NCI-H1436 (cell line): ENCODE measurements around the gene PPP2R5A.
"Not testable (repeated sequence)": the region's sequence is repeated elsewhere in the genome, so short reads cannot be mapped to it uniquely, and the experiment has no call there.

Source experiments
- DNase-seq: peaks from one replicate; lab custom pipeline; 2025; lab: John Stamatoyannopoulos, UW

Gene PPP2R5A

DNA sequence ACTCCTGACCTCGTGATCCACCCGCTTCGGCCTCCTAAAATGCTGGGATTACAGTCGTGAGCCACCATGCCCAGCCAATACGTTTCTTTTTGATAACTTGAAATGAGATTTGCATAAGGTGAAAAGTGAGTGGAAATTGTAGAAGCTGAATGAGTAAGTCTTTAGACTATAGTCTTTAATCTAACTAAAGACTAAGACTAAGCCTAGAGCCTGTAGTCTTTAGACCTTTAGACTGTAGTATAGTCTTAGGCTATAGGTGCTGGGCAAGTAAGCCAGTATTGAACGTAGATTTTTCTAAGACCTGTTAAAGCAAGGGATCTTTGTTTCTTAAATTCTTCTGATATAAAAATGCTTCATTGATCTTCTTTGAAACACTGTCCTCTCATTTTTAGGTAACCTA, 12.1 kb downstream of the PPP2R5A start:
- no peak for DNase-seq

DNA sequence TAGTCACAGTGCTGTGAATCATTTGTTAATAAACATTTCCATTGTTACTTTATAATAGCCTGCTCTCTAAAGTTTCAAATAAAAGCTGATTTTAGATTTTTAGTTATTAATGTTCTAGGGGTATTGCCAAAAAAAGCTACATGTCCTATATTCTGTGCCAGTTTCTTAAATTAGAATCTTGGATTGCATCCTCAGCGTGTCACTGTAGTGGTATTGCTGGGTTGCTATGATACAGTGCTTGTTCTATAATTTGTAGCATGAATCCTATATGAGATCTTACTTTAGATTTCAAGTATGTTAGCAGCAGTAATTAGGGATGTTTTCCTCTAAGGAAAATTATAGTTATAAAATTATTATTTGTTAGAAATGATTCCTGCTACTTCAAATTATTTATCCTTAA, 16.4 kb downstream of the PPP2R5A start:
- no peak for DNase-seq

DNA sequence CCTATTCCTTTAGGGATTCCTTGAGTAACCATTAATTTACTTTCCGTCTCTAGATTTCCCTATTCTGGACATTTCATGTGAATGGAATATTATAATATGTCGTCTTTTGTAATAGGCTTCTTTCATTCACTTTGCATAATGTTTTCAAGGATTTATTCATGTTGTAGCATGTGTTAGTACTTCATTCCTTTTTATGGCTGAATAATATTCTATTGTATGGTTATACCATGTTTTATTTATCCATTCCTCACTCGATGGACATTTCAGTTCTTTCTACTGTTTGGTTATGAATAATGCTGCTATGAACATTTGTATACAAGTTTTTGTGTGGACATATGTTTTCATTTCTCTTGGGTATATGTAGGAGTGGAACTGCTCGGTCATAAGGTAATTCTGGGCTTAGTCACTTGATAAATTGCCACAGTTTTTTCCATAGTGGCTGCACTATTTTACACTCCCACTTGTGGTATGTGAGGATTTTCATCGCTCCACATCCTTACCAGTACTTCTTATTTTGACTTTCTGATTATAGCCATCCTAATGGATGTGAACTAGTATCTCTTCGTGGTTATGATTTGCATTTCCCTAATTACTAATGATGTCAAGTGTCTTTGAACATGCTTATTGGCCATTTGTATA, 17.7 kb downstream of the PPP2R5A start:
- DNase-seq: no peak

DNA sequence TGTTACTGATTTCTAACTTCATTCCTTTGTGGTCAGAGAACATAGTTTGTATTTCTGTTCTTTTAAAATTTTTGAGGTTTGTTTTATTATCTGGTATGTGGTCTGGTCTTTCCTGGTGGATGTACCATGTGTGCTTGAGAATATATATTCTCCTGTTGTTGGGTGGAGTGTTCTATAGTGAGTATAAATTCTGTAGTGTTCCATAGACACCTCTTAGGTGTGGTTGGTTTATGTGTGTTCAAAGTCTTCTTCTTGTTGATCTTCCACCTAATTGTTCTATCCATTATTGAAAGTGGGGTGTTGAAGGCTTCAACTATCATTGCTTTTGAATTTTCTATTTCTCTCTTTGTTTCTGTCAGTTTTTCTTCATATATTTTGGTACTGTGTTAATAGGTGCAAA, 20.1 kb downstream of the PPP2R5A start:
- no peak for DNase-seq

DNA sequence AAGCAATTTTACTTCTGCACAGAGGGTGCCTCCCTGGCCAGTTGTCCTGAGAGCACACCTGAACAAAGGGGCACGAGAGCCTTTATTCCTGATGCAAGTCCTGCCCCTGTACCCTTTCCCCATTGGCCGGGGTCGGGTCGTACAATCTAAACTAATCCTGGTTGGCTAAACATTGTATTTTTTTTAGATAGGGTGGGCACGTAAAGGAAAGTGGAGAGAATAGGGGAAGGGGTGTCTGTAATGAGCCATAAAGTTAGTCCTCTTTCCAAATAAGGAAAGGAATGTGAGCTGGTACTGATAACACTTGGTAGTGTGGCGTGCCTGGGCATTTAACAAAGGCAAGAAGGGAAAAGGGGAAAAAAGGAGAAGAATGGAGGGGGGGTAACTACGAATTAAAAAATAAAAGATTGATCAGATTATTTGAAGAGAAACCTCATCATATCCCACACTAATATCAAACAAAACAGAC, 20.8 kb downstream of the PPP2R5A start:
- DNase-seq: not testable (repeated sequence)

DNA sequence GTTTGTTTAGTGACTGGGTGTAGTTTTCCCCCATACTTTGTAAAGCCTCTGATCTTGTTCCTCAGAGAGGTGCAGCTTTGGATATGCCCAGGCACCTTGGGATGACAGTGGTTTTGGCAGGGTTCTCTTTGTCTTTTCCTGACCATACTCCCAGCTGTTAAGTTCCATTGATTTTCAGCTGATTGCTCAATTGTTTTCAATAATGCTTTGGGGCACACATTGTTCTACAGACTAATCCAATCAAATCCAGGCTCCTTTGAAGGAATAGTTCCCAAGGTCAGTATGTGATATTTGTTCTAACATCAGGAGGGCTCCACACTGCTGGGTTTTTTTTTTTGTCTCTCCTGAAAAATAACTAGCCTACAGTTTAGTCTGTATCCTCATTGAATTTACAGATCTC, 24.8 kb downstream of the PPP2R5A start:
- no peak for DNase-seq

DNA sequence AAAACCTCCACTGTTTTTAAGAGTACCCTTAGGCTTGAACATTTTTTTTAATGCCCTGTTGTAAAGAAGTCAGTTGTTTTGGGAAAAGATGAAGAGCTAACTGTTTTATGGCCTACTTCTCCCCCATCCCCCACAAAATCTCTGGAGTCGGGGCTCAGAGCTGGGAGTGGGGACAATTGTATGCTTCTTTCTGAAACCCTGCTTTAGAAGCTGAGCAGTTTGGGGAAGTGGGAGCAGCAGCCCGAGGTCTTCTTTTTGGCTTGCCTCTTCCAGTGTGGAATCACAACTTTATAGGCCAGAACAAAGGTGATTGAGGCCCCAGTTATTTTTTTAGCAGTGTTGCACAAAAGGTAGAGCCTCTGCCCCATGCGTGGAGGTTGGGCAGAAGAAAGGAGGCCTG, 25.2 kb downstream of the PPP2R5A start:
- no peak for DNase-seq

DNA sequence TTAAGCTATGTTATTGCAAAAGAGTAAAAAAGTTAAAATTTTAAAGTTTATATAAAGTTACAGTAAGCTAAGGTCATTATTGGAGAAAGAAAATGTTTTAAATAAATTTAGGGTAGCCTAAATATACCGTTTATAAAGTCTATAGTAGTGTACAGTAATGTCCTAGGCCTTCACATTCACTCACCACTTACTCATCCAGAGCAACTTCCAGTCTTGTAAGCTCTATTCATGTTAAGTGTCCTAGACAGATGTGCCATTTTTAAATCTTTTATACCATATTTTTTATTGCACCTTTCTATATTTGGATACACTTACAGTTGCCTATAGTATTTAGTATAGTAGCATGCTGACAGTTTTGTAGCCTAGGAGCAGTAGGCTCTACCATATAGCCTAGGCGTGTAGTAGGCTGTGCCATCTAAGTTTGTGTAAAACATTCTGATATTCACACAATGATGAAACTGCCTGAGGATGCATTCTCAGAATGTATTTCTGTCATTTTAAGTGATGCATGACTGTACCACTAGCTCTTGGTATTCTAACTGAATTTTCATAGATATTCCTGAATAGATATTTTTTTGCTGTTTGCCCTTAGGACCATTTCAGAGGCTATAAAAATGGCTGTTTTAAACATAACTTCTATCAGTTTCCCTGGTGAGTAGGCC, 26.8 kb downstream of the PPP2R5A start:
- DNase-seq: no peak

DNA sequence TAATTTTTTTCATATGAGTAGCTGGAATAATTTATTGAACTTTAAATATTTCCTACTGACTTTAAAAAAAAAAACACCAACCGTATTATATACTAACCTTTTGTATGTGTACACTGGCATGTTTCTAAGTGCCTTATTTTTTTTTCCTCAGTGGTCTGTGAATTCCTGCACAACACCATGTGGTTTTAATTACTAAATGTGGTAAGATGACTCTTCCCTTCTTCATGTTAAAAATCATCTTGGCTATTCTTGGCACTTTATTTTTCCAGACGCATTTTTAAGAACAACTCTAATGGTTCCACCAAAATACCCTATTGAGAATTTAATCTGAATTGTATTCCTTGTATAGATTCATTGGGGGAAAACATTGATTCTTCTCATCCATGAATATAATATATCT, 28.4 kb downstream of the PPP2R5A start:
- DNase-seq: no peak

DNA sequence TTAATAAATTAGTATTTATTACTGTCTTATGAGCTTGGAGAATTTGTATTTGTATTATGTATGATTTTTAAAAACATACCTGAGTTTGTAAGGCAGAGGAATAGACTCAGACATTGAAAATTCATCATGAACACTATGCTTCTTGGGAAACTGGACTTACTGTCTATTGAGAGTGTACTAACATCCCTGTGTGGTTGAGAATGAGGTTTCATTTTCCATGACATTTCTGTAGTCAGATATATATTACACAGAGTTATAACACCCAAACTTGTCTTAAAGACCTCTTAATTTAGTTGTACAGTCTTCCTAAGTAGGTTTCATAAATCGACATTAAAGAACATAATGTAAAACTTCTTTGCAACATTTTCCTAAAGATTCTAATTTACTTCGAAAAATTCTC, 30.0 kb downstream of the PPP2R5A start:
- no peak for DNase-seq

DNA sequence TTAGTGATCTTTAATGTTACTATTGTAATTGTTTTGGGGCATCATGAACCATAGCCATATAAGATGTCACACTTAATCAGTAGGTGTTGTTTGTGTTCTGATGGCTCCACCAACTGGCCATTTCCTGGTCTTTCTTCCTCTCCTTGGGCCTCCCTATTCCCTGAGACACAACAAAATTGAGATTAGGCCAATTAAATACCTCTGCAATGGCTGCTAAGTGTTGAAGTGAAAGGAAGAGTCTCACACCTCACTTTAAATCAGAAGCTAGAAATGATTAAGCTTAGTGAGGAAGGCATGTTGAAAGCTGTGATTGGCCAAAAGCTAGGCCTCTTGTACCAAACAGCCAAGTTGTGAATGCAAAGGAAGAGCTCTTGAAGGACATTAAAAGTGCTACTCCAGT, 30.7 kb downstream of the PPP2R5A start:
- DNase-seq: no peak

DNA sequence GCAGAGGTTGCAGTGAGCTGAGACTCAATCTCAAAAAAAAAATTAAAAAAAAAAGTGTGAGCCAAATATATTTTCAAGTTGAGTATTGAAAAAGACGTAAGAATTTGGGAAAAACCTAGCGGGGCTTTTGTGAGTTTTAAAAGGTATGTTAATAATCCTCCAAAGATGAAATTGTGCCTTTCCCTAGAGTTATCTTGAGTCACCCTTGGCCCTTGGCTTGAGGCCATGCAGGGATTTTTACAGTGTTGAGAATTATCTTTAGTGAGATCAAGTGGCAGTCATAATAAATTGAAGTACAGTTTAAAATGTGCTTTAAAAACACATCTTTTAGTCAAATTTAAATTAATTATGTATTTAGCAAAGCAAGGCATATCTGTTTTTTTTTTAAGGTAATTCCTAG, 32.7 kb downstream of the PPP2R5A start:
- no peak for DNase-seq

DNA sequence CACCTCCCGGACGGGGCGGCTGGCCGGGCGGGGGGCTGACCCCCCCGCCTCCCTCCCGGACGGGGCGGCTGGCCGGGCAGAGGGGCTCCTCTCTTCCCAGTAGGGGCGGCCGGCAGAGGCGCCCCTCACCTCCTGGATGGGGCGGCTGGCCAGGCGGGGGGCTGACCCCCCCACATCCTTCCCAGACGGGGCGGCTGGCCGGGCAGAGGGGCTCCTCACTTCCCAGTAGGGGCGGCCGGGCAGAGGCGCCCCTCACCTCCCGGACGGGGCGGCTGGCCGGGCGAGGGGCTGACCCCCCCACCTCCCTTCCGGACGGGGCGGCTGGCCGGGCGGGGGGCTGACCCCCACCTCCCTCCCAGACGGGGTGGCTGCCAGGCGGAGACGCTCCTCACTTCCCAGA, 35.8 kb downstream of the PPP2R5A start:
- not testable (repeated sequence) for DNase-seq

DNA sequence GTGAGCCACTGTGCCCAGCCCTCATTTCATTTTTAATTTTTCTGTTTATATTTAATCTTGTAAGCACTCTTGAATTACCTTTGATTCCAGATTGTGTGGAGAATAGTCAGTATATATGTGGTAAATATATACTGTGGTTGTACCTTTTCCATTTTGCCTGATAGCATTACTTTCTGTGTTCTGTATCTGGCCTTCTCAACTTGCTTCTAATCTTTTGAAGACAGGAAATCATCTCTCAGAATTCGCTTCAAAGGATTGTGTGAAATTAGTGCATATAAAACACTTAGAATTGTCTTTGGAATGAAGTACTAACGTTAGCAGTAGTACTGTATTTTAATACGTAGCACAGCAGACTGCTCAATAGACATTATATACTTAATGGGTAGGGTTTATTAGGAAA, 37.9 kb downstream of the PPP2R5A start:
- DNase-seq: no peak

DNA sequence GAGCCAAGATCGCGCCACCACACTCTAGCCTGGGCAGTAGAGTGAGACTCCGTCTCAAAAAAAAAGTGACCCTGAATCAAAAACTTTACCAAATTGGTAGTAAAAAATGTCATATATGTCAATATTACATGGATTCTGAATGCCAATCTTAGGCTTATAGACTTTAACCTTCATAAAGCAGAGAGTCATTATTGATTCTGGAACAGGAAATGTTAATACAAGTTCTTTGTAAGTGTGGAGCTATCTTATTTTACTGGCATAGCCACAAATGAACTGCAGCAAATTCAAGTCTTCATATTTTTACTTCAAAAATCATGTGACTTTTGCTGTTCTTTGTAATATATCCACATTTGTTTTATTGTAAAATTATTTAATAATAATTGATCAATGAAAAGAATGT, 41.3 kb downstream of the PPP2R5A start:
- no peak for DNase-seq

DNA sequence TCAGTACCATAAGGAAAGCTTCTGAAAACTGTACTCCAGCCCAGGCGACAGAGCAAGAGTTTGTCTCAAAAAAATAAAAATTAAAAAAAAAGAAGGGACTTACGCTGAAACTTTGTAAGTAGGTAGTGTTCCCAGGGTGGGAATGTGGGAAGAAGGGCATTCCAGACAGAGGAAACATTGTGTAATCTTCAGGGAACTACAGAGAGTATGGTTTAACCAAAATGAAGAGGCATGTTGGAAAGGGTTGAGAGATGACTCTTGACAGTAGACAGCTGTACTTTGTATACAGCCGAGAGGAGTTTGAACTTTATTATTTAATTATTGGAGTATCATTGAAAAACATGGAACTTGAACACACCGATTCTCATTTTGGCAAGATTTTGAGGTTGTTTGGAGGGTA, 43.0 kb downstream of the PPP2R5A start:
- no peak for DNase-seq

DNA sequence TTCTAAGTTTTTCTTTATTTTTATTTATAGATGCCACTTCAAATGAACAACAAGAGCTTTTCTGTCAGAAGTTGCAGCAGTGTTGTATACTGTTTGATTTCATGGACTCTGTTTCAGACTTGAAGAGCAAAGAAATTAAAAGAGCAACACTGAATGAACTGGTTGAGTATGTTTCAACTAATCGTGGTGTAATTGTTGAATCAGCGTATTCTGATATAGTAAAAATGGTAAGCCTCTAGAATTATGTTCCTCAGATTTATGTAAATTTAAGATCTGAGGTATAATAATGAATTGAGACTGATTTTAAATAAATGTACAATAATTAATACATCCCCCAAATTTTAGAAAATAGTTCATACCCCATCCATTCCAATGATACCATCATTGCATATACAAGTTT, 43.9 kb downstream of the PPP2R5A start:
- no peak for DNase-seq

DNA sequence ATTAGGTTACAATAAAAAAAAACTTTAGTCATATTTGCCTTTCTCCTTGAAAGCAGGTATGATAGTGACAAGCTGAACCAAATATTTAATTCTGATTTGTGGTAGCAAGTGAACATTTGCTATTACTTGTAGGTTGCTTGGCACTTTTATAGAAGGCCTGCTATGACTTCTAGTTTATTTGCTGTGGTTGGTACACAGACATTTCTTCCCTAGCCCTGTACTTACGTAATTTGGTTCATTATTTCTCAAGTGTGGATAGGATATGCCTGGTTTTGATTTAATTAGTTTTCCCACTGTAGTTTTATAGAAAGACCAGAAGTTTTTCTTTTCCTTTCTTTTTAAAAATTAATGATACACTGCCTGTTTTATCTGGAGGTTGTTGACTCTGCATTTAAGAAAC, 55.9 kb downstream of the PPP2R5A start:
- no peak for DNase-seq

DNA sequence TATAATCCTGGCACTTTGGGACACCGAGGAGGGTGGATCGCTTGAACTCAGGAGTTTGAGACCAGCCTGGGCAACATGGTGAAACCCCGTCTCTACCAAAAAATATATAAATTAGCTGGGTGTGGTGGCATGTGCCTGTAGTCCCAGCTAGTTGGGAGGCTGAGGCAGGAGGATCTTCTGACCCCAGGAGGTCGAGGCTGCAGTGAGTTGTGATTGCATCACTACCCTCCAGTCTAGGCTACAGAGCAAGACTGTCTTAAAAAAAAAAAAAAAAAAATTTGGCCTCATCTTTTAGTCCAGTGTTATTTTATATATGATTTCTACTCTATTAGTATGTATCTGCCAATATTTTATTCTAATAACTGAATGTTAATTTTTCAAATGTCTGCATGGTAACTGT, 59.7 kb downstream of the PPP2R5A start:
- no peak for DNase-seq

DNA sequence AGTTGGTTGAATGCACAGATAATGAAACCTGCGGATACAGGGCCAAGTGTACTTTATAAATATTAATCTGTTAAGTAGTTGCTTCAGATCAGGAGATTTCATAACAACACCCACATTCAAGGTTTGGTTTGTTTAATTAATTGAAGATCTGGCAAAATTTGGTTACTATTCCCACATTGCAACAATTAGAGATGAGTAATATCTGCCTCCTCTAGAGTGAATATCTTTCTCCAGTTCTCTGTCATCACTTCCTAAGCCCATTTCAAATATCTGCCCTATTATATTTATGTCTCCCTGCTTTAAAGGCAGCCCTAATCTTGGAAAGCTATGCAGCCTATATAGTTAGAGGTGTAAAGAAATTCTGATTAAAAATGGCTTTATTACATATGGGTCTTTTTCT, 61.4 kb downstream of the PPP2R5A start:
- no peak for DNase-seq

DNA sequence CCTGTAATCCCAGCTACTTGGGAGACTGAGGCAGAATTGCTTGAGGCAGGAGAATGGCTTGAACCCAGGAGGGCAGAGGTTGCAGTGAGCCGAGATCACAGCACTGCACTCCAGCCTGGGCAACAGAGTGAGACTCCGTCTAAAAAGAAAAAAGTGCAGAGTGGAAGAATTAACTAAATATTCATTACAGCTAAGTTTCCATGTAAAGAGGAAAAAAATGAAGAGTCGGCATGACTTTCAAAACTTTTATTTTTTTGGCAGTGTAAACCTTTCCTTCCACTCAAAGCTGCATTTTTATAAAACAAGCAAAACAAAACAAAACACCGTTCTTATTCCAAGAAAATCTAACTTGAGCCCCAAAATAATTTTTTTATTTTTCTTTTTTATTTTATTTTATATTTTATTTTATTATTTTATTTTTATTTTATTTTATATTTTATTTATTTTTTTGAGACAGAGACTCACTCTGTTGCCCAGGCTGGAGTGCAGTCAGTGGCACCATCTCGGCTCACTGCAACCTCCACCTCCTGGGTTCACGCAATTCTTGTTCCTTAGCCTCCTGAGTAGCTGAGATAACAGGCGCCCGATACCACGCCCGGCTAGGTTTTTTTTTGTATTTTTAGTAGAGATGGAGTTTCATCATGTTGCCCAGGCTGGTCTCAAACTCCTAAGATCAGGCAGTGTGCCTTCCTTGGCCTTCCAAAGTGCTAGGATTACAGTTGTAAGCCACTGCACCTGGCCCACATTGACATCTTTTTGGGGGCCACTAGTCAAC, 66.6 kb downstream of the PPP2R5A start:
- no peak for DNase-seq

DNA sequence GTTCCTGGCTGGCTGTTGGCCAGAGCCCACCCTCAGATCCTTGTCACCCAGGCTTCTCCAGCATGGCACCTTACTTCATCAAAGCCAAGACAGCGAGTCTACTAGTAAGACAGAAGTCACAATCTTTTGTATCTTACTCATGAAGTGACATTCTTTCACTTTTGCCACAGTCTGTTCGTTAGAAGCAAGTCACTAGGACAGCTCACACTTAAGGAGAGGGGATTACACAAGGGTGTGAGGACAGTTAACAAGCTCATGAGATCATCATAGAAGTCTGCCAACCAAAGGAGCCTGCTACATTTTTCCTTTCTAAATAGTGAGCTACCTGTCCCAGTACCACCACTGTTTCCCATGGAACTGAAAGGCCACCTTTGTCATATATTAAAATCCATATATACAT, 68.0 kb downstream of the PPP2R5A start:
- no peak for DNase-seq

DNA sequence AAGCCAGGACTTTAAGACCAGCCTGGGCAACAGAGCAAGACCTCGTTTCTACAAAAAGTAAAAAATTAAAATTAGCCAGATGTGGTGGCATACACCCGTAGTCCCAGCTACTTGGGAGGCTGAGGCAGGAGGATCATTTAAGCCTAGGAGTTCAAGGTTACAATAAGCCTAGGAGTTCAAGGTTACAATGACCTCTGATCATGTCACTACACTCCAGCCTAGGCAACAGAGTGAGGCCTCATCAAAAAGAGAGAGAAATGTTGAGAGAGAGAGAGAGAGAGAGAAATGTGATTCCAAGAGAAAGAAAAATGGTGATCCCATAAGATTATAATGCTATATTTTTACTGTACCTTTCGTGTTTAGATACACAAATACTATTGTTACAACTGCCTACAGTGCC, 69.3 kb downstream of the PPP2R5A start:
- no peak for DNase-seq
